KMS-11 (cell line): ENCODE results near the gene COPB2.

Source experiments
- H2AFZ ChIP-seq: fragments of 200-600 bp; sonication (generic); 2 replicates; pipeline ENCODE4 v1.6.1; 2016; ENCODE audit warnings: antibody characterized with exemption, mixed run types, low read depth
- H3K27ac ChIP-seq: fragments of 200-600 bp; sonication (generic); 2 replicates; pipeline ENCODE4 v1.6.1; 2016; ENCODE audit warnings: mild to moderate bottlenecking, mixed run types
- H3K27me3 ChIP-seq: fragments of 200-600 bp; sonication (generic); 2 replicates; pipeline ENCODE4 v1.6.1; 2017; ENCODE audit warnings: mild to moderate bottlenecking, low read depth, mixed run types, moderate library complexity; ENCODE audit not compliant: insufficient read depth
- H3K36me3 ChIP-seq: fragments of 200-600 bp; sonication (generic); 2 replicates; pipeline ENCODE4 v1.6.1; 2017; ENCODE audit warnings: mild to moderate bottlenecking, mixed run types; ENCODE audit not compliant: insufficient read depth
- H3K4me1 ChIP-seq: fragments of 200-600 bp; sonication (generic); 2 replicates; pipeline ENCODE4 v1.6.1; 2016; ENCODE audit warnings: mild to moderate bottlenecking, low read depth, mixed run types; ENCODE audit not compliant: poor library complexity, severe bottlenecking
- H3K4me2 ChIP-seq: fragments of 200-600 bp; sonication (generic); 2 replicates; pipeline ENCODE4 v1.7.0; 2016; ENCODE audit warnings: mild to moderate bottlenecking, mixed run types
- H3K4me3 ChIP-seq: fragments of 200-600 bp; sonication (generic); IDR thresholded peaks from 2 replicates; pipeline ENCODE4 v1.6.1; 2017; ENCODE audit warnings: low read depth, low read length, mixed read lengths; ENCODE audit not compliant: insufficient read depth
- H3K79me2 ChIP-seq: fragments of 200-600 bp; sonication (generic); 2 replicates; pipeline ENCODE4 v1.6.1; 2016; ENCODE audit warnings: low read depth, mixed run types; ENCODE audit not compliant: insufficient read depth
- H3K9ac ChIP-seq: fragments of 200-600 bp; sonication (generic); 2 replicates; pipeline ENCODE4 v1.6.1; 2016; ENCODE audit warnings: mild to moderate bottlenecking, mixed run types
- H4K20me1 ChIP-seq: fragments of 200-600 bp; sonication (generic); 2 replicates; pipeline ENCODE4 v1.6.1; 2016; ENCODE audit warnings: mild to moderate bottlenecking, mixed run types; ENCODE audit not compliant: insufficient read depth
- CTCF ChIP-seq: fragments of 200-600 bp; sonication (generic); conservative IDR thresholded peaks from 2 replicates; pipeline ENCODE4 v1.6.1; 2017; ENCODE audit warnings: low read depth, mild to moderate bottlenecking, antibody characterized with exemption, low read length, moderate library complexity, mixed read lengths

The COPB2 gene

GRCh38 chr3:139319428-139320402 lies 69.7 kb downstream of the COPB2 start:
- H3K4me2 ChIP-seq, result no peak overlapping the region
- peak; percentile 37; the same call in 1 of the 2 replicates for TF ChIP-seq CTCF
- no peak overlapping the region for H2AFZ ChIP-seq
- no peak overlapping the region for H3K27ac ChIP-seq
- H3K36me3 ChIP-seq, result no peaks in the 10 kb centered on the region
- no peaks in the 10 kb centered on the region for H4K20me1 ChIP-seq
- no peak overlapping the region for H3K4me3 ChIP-seq
- no peak overlapping the region for H3K9ac ChIP-seq
- no peaks in the 10 kb centered on the region for H3K79me2 ChIP-seq
- H3K4me1 ChIP-seq, result no peaks in the 10 kb centered on the region
- no peaks in the 10 kb centered on the region for H3K27me3 ChIP-seq

GRCh38 chr3:139318826-139319225 lies 70.6 kb downstream of the COPB2 start:
- Histone ChIP-seq H3K9ac (no peak overlapping the region), H3K4me1 (no peaks in the 10 kb centered on the region), H3K4me2 (no peak overlapping the region), H3K36me3 (no peaks in the 10 kb centered on the region), H3K4me3 (no peak overlapping the region), H3K27me3 (no peaks in the 10 kb centered on the region), H4K20me1 (no peaks in the 10 kb centered on the region), H3K27ac (no peak overlapping the region), H2AFZ (no peak overlapping the region), H3K79me2 (no peaks in the 10 kb centered on the region)
- TF ChIP-seq CTCF, result no peak

GRCh38 chr3:139318431-139318816 lies 71.0 kb downstream of the COPB2 start:
- TF ChIP-seq CTCF, result no peak
- Histone ChIP-seq H4K20me1 (no peaks in the 10 kb centered on the region), H3K27ac (no peak overlapping the region), H3K4me2 (no peak overlapping the region), H3K36me3 (no peaks in the 10 kb centered on the region), H3K4me1 (no peaks in the 10 kb centered on the region), H3K79me2 (no peaks in the 10 kb centered on the region), H3K4me3 (no peak overlapping the region), H2AFZ (no peak overlapping the region), H3K27me3 (no peaks in the 10 kb centered on the region), H3K9ac (no peak overlapping the region)

- no peak overlapping the region for H3K9ac ChIP-seq
- H2AFZ ChIP-seq, result no peak overlapping the region
- no peak overlapping the region for H3K4me2 ChIP-seq
- no peak overlapping the region for H3K4me3 ChIP-seq
- H3K27ac ChIP-seq, result no peak overlapping the region
- no peaks in the 10 kb centered on the region for H3K36me3 ChIP-seq
- no peaks in the 10 kb centered on the region for H3K27me3 ChIP-seq
- no peaks in the 10 kb centered on the region for H4K20me1 ChIP-seq
- no peak for TF ChIP-seq CTCF
- no peaks in the 10 kb centered on the region for H3K79me2 ChIP-seq
- H3K4me1 ChIP-seq, result no peaks in the 10 kb centered on the region
These were observed 71.6 kb downstream of the COPB2 start for GRCh38 chr3:139317660-139318430.
